GM19193 (cell line): Measurements from ENCODE around the gene MAS1L.

Experiments
- POLR2A ChIP-seq: IDR thresholded peaks from 4 replicates; pipeline ENCODE4 v1.6.1; 2011; ENCODE audit not compliant: insufficient read depth, insufficient read length; ENCODE audit errors: extremely low read depth

MAS1L gene

GRCh38 chr6:29520232-29520631 is 32.5 kb upstream of the MAS1L start:
- no peak for TF ChIP-seq POLR2A

DNA sequence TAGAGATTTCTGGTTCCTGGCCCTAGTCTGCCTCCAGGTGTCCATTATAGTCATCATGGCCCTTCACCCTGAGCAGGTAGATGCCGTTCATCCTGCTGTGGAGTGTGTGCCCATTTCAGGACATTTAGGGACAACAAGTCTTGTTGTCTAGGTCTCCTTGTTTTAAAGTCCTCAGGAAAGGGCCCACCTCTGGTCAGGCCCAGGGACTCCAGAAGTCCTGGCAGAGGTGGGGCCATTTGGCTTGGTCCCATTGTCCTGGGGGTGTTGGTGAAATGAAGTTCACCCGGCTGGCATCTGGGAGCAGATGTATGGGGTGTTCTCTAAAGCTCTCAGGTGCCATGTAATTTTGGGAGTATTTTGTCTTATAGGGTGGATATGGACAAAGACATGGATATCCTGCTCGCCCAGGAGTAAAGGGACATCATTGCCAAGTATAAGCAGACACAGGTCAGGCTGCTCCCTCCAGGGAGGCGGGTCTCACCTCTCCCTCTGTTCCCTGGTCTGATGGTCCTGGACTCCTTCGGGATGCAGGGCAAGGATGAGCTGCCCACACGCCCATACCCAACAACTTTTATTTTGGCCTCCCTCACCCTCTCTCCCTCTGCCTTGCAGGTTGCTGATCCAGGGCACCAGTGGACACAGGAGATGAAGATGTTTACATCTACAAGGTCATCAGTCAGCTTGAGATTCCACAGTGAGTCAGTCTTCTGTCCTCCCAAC is 31.7 kb upstream of the MAS1L start:
- TF ChIP-seq POLR2A: no peak

GRCh38 chr6:29517728-29518440 is 30.1 kb upstream of the MAS1L start:
- no peak for TF ChIP-seq POLR2A

DNA sequence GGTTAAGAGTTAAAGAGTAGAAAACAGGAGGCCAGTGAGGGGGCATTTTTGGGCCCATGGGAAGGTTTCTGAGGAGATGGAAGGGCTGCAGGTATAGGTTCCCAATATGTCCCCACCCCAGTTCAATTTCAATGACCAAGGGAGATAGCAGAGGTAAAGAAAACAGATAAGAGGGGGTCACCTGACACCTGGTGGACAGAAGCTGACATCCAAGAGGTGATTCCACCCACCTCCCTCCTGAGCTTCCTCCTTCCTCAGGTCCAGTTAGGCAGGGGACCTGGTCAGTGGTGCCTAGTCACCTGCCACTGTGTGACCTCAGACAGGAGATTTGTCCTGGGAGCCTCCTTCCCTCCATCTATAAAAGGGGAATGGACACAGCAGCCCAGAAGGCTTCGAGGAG is 29.5 kb upstream of the MAS1L start:
- TF ChIP-seq POLR2A: no peak

DNA sequence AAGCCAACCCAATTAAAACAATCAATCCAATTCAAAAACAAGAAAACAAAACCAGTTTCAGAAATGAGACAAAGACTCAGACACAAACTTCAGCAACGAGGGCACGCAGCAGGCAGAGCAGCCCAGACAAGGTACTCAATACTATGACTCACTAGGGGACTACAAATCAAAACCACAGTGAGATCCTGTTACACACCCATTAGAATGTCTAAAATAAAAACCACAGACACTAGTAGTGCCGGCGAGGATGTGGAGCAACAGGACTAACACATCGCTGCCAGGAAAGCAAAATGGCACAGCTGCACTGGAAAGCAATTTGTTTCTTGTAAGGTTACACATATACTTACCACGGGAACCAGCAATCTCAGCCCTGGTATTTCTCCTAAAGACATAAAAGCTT is 28.4 kb upstream of the MAS1L start:
- TF ChIP-seq POLR2A: no peak

DNA sequence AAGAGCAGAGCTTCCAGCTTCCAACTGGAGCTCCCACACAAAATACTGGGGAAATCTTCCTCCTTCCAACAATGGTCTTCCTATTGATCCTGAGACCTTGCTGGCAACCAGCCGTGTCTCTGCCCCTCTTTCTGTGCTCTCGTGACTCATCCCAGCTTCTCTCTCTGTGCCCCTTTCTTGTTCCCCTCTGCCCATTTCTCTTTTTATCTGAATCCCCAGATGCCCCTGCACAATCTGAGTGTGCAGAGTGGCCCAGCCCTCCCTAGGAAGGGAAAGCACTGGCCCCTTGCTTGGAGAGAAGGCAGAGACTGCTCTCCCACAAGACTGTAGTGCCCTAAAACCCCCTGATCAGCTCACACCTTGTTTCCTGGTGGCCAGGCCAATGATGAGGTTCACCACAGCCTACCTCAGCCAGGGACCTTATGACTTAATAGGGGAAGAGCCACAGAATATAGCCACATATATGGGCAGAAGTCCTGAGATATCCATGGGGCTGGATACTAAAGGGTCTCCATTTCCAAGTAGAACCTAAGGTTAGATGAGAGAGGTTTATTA is 23.1 kb upstream of the MAS1L start:
- TF ChIP-seq POLR2A: no peak

DNA sequence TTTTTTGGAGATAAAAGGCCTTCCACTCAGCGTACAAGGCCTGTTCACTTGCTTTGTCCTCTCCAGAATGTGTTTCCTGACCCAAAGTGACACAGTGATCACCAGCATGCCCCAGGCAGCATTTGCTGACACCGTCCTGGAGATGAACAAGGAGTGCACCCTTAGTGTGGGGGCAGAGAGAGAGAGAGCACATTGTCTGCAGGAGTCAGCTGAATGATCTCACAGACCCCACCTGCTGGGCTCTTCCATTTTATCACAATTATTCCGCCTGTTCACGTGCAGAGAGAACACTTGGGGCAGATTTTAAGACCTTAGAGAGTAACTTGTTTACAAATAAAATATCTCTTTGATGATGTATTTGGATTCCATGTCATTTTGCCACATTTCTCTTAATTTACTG is 22.4 kb upstream of the MAS1L start:
- no peak for TF ChIP-seq POLR2A

DNA sequence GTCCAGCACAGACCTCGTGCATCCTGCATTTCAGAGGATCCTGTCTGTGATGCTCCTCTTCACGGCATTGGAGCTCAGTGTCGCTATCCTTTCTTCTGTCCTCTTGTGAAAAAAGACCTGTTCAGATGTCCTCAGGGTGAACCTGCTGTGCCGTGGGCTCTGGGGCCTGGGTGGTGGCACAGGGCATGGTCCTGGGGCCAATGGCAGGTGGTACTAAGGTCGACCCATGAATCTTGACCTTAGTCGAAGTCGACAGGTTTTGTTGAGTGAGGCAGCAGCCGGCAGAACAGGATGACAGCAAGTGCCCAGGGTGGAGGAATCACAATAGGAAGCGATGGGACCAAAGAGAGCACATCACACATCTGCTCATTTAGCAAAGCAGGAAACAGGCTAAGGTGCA is 22.0 kb upstream of the MAS1L start:
- TF ChIP-seq POLR2A: no peak

DNA sequence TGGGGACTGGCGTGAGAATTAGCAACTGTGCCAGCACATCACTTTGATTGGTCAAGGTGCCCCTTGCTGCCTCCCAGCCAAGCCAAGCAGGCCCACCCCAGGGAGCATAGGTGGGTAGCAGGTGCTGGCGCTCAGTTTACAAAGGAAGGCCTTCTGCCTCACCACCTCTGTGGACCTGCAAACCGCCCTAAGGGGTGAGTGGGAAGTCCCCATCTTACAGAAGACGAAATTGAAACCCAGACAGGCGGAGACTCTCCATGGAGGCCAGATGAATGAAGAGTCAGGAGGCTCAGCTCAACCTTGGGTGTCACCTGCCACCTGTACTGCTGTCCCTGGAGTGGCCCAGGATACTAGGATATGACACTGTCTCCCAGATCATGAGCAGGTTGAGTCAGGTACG is 21.5 kb upstream of the MAS1L start:
- TF ChIP-seq POLR2A: no peak

DNA sequence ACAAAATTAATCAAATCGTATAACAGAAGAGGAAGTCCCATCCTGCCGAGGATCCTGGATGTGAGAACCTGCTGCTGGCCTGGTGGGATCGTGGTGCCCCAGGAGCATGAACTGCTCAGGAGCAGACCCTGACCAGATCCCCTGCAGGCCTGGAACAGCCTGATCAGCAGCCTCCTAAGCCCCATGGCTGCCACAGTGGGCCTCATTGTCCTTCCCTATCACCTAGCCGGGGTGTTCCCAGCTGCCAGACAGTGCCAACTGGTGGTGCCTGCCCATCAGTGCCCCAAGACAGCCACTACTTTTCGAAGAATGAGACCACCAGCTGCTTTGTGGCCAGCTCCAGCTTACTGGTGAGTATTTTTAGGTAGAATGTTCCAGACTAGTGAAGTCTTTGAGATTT is 19.6 kb upstream of the MAS1L start:
- TF ChIP-seq POLR2A: no peak

GRCh38 chr6:29506446-29507067 is 18.8 kb upstream of the MAS1L start:
- no peak for TF ChIP-seq POLR2A

DNA sequence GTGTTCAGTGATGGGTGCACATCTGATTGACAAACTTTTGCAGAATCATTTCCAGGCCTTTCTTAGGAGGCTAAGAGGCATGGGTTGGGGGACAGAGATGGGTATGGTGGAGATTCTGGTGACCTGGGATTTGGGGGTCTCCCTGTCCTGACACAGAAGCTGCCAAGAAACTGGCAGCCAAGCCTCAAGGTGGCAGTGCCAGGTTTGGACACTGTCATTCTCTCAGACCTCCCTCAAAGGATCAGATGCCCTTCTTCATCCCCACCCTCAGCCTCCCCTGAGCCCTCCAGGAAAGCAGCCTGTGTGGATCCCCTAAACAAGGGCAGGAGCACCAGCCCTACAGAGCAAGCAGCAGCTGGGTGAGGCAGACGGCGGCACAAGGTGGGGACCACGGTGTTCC is 18.1 kb upstream of the MAS1L start:
- TF ChIP-seq POLR2A: no peak

DNA sequence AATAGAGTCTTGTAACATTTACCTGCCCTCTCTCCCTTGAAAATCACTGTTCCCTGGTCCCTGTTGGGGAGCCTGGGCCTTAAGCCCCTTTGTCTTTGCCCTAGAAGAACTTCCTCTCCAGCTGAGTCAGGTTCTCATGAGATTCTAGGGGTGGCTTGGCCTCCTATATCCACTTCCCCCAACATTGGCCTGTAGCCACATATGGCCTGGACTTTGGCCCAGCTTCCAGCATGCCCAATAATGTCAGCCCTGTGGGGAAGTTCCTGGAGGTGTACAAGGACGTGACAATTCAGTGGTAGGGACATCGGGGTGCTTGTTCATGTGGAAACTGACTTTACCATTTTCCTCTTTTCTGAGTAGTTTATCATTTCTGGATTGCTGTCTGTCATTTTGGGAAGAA is 17.2 kb upstream of the MAS1L start:
- TF ChIP-seq POLR2A: no peak

- TF ChIP-seq POLR2A: no peak
These were observed 14.8 kb upstream of the MAS1L start for GRCh38 chr6:29502597-29502996.

- TF ChIP-seq POLR2A: no peak
These were observed 14.4 kb upstream of the MAS1L start for GRCh38 chr6:29502181-29502580.

DNA sequence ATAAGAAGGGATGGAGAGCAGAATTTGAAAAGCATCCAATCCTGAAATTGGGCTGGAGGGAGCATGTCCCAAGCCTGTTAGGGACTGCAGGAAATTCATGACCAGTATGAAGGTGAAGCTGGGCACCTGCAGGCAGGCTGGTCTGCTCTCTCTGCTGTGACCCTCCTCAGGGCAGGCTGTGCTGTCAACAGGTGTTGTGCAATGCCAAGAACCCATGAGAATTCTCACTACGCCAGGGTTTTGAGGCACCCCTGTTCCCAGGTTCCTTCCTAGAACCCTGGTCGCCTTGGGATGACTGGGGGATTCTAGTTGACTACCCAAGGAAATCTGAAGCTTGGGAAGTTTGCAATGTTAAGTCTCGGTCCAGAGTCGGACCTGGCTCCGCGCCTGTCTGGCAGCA is 13.3 kb upstream of the MAS1L start:
- no peak for TF ChIP-seq POLR2A
